Mononuclear cell (primary cell): Measurements from ENCODE around the gene NKX6-2. TPM values are rescaled to one million over a fixed set of nuclear protein-coding genes. Genes with fewer than 3 reads are reported as not detected.
"Not testable (repeated sequence)": the region's sequence is repeated elsewhere in the genome, so short reads cannot be mapped to it uniquely, and the experiment has no call there.

ENCODE experiments used
- H3K27me3 ChIP-seq: 2 replicates; pipeline ENCODE4 v1.6.0; 2011; ENCODE audit warnings: low read length, control low read depth; ENCODE audit not compliant: insufficient read depth
- H3K4me1 ChIP-seq: 2 replicates; pipeline ENCODE4 v1.5.1; 2011; ENCODE audit warnings: mild to moderate bottlenecking, low read length, control low read depth; ENCODE audit not compliant: insufficient read depth
- H3K4me3 ChIP-seq: 2 replicates; pipeline ENCODE4 v1.5.1; 2011; ENCODE audit warnings: mild to moderate bottlenecking, low read length, moderate library complexity
- H3K9me3 ChIP-seq: 2 replicates; pipeline ENCODE4 v1.5.1; 2011; ENCODE audit warnings: low read depth, mild to moderate bottlenecking, control low read depth, low read length
- total RNA-seq: library from RNA; depleted of rRNA; stranded (reverse); fragments of >200 nt; gene quantifications from one replicate; pipeline ENCODE4 v1.2.3, GENCODE V29; 2012

The NKX6-2 gene
- total RNA-seq, 1 donor: not detected

DNA sequence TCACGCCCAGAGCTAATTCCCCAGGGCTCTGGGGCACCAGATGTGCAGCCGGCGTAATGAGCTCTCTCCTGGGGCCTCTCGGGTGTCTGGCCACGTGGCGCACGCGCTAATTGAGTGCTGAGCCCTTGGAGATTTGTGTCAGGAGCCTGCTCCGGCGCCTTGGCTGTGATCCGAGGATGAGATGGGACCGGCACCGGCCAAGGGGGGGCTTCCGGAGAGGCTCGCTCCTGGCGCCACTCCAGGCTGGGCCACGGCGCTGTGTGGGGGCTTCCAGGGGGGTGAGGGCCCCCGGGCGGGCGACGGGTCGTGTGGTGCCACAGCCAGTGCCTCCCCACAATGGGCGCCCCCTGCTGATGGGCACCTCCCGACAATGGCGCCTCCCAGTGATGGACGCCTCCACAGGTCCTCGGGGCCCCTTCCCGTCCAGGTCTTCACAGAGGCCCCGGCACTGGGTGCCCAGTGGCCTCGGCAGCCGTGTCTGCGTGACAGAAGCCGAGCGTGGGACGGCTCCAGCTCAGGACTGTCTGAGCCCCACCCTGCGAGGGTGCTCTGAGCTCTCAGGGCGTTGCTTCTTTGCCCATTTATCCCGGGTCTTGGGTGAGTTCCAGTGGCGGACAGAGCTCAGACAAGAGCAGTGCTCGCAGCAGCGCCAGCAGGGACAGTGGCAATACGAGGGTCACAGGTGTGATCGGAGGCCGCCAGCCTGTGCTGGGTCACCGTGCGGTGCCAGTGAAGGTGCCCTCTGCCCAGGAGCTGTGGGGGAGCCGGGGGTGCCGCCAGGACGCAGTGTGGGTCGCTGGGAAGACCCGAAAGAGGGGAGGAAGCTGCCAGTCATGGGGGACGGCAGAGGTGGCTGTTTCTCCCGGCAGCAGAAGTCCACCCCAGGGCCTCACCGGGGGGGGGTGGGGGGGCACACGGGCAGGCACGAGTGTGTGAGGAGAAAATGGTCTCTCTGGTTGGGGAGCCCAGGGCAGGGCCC, 8.2 kb upstream of the NKX6-2 start:
- H3K4me3 ChIP-seq: no peak overlapping the region
- H3K27me3 ChIP-seq: peaks cover 1% of the 10 kb centered on the region
- H3K9me3 ChIP-seq: no peaks in the 10 kb centered on the region
- H3K4me1 ChIP-seq: no peaks in the 10 kb centered on the region

DNA sequence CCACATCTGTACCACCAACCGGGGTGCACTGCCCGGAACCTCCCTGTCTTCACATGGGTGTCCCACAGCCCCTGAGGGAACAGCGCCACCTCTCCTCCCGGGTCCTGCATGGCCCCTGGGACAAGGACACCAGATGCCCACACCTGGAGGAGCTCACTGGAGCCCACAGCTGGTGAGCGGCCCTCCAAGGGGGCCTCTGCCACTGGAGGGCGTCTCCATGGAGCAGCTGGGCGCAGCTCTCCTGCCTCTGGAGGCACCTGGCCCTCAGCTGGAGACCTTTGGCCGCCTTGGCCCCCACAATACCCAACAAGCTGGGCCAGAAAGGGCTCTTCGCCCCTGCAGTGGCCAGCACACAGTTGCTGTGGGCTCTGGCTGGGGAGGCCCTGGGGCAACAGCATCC, 7.3 kb upstream of the NKX6-2 start:
- Histone ChIP-seq H3K4me1 (no peaks in the 10 kb centered on the region), H3K9me3 (no peaks in the 10 kb centered on the region), H3K4me3 (no peak overlapping the region), H3K27me3 (peaks cover 3% of the 10 kb centered on the region)

- peaks cover 3% of the 10 kb centered on the region for H3K27me3 ChIP-seq
- H3K9me3 ChIP-seq: no peaks in the 10 kb centered on the region
- no peaks in the 10 kb centered on the region for H3K4me1 ChIP-seq
- no peak overlapping the region for H3K4me3 ChIP-seq
Observed at GRCh38 chr10:132792796-132793195, 6.8 kb upstream of the NKX6-2 start.

DNA sequence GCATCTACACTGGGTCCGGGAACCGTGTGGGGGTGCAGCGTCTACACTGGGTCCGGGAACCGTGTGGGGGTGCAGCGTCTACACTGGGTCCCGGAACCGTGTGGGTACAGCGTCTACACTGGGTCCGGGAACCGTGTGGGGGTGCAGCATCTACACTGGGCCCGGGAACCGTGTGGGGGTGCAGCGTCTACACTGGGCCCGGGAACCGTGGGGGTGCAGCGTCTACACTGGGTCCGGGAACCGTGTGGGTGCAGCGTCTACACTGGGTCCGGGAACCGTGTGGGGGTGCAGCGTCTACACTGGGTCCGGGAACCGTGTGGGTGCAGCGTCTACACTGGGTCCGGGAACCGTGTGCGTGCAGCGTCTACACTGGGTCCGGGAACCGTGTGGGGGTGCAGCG, 6.2 kb upstream of the NKX6-2 start:
- H3K4me3 ChIP-seq, H3K9me3 ChIP-seq, H3K27me3 ChIP-seq, H3K4me1 ChIP-seq: not testable (repeated sequence)

DNA sequence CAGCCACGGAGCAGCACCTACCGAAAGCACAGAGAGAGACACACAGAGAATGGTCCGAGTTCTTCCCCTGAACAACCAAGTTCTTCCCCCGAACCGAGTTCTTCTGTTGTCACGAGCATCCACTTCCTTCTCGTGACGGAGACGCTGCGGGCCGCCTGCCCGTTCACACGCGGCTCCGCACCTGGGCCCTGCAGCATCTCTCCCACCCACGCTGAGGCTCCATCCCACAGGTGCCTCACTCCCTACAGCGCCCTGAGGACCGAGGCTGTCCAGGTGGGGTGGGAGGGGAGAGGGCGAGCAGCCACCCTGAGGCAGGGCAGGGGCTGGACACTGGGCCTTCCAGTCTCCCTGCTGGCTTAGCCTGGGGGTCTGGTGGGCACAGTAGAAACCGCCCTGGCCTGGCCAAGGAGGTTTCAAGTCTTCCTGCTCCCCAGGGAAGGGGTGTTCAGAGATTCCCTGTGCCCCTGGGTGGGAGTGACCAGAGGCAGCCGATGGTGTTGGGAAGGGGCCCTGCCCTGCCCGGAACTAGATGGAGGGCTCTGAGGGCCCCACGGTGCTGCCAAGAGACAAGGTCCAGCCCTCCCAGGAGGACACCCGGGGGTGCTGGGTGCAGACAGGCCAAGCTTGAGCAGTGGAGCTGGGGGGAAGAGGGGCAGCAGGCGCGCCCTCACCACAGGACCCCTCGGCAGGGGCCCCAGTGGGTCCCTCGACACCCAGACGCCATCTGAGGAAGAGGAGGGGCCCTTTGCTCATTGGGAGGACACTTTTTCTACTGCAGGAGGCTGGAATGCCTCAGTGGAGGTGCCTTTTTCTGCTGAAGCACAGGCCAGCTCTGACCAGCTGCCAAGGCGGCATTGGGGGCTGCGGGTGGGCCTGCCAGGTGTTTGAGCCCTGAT, 5.2 kb upstream of the NKX6-2 start:
- peaks cover 9% of the 10 kb centered on the region for H3K27me3 ChIP-seq
- H3K4me3 ChIP-seq: no peak overlapping the region
- no peaks in the 10 kb centered on the region for H3K9me3 ChIP-seq
- H3K4me1 ChIP-seq: no peaks in the 10 kb centered on the region

DNA sequence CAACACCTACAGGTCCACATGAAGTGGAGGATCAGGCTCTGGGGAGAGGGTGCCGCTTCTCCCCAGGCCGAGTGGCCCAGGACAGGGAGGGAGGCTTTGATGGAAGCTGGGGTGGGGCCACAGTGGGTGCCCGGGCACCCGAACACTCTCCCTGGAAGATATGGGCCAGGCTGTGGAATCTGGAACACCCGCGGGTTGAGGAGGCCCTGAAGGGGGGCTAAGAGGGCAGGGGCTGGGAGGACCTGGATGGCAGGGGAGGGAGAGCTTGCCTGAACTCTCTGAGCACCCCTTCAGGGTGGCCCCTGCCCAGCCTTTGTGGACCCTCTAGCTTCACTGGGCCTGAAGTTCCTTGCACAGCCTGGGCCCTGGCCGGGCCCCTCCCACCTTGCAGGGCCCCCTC, 4.5 kb upstream of the NKX6-2 start:
- H3K4me3 ChIP-seq: no peak overlapping the region
- H3K9me3 ChIP-seq: no peaks in the 10 kb centered on the region
- no peaks in the 10 kb centered on the region for H3K4me1 ChIP-seq
- peaks cover 9% of the 10 kb centered on the region for H3K27me3 ChIP-seq

- Histone ChIP-seq H3K27me3 (peaks cover 9% of the 10 kb centered on the region), H3K4me1 (no peaks in the 10 kb centered on the region), H3K9me3 (no peaks in the 10 kb centered on the region), H3K4me3 (no peak overlapping the region)
Observed at GRCh38 chr10:132789659-132790148, 3.8 kb upstream of the NKX6-2 start.

DNA sequence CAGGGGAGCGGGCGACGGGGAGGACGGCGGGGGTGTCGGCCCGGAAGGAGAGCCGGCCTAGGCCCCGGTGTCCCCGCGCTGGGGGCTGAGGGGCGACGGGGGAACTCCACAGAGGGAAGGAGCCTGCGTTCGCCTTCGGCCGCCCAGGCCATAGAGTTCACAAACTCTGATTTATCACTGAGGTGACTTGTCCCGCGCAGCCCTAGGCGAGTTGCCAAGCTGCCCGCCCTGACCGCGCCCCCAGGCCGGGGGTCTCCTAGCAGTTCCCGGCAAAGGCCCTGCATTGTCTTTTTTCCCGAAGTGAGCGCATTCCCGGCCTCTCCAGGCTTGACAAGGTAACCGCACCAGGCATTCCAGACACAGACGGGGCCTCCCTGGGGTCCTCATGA, 2.9 kb upstream of the NKX6-2 start:
- H3K9me3 ChIP-seq: no peaks in the 10 kb centered on the region

DNA sequence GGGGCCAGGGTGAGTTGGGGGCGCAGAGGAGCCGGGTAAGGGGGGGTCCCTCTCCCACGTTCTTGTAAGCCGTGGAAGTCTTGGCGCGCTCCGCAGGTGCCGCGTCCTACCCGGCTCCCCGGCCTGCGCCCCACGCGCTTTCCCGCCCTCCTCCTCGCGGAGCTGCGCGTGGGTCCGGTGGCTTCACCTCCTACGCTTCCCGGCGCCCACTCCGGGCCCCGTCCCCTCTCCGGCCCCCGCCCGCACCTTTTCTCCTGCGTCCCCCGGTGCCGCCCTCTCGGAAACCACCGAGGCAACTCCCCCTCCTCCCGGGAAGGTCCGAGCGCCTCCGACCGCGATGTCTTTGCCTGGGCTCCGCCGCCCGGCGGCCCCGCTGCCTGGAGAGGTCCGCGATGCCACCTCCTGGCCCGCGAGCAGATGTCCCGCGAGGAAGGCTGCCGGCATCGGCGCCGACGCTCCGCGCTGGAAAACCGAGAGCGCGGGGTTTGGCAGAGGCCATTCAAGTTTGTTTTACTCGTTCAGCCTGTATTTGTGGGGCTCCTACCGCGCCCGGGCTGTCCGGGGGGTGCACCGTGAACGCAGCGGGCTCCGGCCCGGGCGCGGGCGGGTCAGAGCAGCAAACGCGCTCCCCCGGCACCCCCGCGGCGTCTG, 2.4 kb upstream of the NKX6-2 start:
- H3K4me3 ChIP-seq: no peak overlapping the region
- no peaks in the 10 kb centered on the region for H3K4me1 ChIP-seq
- H3K27me3 ChIP-seq: peaks cover 20% of the 10 kb centered on the region
- H3K9me3 ChIP-seq: no peaks in the 10 kb centered on the region

More for the DNA sequence above, 2.9 kb upstream of the NKX6-2 start:
- no peaks in the 10 kb centered on the region for H3K4me1 ChIP-seq
- H3K4me3 ChIP-seq: no peak overlapping the region
- peaks cover 15% of the 10 kb centered on the region for H3K27me3 ChIP-seq

DNA sequence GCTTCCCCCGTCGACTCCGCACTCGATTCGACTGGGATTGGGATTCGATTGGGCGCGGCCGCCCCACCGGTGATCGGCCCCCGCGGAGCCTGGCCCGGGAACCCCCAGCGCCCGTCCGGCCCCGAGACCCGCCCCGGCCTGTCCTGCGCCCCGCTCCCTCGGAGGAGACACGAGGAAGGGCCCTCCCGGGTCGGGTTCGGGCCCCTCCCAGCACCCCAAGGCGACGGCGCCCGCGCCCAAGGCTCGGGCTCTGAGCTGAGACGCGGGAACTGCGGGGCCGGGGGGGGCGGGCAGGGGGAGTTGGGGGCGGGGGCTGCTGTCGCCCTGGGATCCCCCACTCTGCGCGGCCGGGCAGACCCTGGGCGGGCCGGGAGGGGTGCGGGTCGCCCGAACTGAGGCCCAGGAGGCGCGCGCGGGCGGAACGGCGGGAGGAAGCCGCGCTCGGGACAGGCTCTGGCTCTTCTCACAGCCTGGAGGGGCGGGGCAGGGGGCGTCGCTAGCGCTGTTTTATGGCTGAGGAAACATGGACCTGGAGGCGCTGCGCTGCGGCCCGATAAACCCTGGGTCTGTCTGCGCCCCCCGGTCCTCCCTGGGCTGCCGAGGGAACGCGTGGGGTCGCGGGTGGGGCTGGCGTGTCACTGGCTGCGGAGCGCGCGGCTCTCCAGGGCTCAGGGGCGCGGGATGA, 1.7 kb upstream of the NKX6-2 start:
- Histone ChIP-seq H3K27me3 (peaks cover 23% of the 10 kb centered on the region), H3K4me1 (no peaks in the 10 kb centered on the region), H3K4me3 (no peak overlapping the region), H3K9me3 (no peaks in the 10 kb centered on the region)

- H3K27me3 ChIP-seq: peaks cover 23% of the 10 kb centered on the region
- H3K4me1 ChIP-seq: no peaks in the 10 kb centered on the region
- H3K9me3 ChIP-seq: no peaks in the 10 kb centered on the region
- no peak overlapping the region for H3K4me3 ChIP-seq
Observed at GRCh38 chr10:132786884-132787494, 1.0 kb upstream of the NKX6-2 start.

DNA sequence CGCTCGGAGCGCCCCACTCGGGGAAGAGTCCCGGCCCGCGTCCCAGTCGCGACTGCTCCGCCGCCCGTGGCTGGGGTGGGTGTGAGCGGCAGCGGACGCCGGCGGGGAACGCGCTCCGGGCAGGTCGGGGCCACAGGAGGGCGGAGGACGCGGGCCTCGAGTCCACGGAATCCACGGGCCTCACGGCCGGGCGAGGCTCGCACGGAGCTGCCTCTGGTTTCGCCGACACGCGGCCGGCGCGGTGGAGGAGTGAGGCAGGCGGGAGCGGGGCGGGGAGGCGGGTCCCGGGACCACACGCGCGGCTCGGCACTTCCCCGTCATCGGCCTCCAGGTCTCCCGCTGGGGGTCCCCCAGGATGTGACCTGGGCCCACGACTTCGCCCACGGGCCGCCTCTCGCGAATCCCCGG, 533 bp upstream of the NKX6-2 start:
- no peak overlapping the region for H3K4me3 ChIP-seq
- H3K4me1 ChIP-seq: no peaks in the 10 kb centered on the region
- H3K9me3 ChIP-seq: no peaks in the 10 kb centered on the region
- H3K27me3 ChIP-seq: peaks cover 23% of the 10 kb centered on the region

- peaks cover 23% of the 10 kb centered on the region for H3K27me3 ChIP-seq
- no peaks in the 10 kb centered on the region for H3K9me3 ChIP-seq
- H3K4me3 ChIP-seq: no peak overlapping the region
- H3K4me1 ChIP-seq: no peaks in the 10 kb centered on the region
Observed at GRCh38 chr10:132784866-132785722, 853 bp downstream of the NKX6-2 start.
